Colon (tissue), 2 donors: ENCODE measurements around the gene CSF3R.
"Not testable (repeated sequence)": the region's sequence is repeated elsewhere in the genome, so short reads cannot be mapped to it uniquely, and the experiment has no call there.

Experiments used
- FAIRE-seq: peaks from 2 replicates; lab custom pipeline; 2012; peaks lifted over from hg19 to GRCh38; lab: Jason Lieb, UNC
- donor health status: control.
- donor health status: control.

CSF3R gene

DNA sequence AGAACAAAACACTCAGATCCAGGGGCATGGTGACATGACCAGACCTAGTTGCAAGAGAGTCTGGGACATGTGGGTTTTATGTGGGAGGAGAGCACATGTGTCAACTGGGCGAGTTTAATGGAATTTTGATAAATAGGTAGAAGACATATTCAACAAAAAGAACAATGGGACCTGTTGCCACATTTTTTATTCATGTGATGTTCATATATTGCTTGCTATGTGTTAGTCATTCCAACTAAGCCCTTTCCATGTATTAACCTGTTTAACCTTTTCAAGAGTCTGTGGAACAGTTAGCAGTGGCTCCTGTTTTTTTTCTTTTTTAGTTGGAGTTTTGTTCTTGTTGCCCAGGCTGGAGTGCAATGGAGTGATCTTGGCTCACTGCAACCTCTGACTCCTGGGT, 30.1 kb upstream of the CSF3R start:
- FAIRE-seq: no peak

DNA sequence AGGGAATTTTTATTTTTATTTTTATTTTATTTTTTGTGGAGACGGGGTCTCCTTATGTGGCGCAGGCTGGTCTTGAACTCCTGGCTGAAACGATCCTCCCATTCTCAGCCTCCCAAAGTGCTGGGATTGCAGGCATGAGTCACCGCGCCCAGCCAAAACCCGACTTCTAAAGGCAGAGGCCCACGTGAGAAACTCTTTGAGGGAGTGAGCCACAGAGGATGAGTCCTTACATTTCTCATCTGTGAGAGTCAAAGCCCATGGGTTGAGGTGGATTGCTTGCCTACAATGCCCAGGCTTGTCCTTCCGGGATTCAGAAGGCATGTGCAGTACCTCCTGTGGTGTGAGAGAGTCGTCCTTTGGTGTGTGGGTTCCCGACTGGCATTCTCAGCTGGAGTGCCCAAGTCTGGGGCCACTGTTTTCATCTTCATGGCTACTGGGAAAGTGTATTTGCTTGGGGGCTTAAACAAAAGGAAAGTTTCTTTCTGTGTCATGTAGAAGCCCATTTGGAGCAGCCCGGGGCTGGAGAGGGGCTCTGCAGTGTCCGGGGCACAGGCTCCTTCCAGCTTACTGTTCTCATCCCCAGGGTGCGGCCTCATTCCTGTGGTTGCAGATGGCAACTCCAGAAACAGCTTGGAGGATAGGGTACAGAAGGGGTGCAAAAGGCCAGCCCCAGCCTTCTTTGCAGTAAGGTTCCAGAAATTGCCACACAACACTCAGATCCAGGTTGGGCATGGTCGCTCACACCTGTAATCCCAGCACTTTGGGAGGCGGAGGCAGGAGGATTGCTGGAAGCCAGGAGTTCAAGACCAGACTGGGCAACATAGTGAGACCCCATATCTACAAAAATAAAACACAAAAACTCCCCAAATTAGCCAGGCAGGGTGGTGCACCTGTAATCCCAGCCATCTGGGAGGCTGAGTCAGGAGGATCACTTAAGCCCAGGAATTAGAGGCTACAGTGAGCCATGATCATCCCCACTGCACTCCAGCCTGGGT, 29.4 kb upstream of the CSF3R start:
- no peak for FAIRE-seq

DNA sequence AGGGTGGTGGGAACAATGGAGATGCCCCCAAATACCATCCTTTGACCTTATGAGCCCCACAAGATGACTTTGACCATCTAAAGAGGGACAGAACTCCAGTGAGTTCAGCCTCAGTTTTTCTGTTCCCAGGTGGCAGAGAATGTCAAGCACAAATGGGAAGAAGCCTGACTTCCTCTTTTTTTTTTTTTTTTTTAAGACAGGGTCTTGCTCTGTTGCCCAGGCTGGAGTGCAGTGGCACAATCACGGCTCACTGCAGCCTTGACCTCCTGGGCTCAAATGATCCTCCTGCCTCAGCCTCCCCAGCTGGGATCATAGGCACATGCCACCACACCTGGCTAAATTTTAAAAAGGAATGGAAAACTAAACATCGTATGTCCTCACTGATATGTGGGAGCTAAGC, 28.5 kb upstream of the CSF3R start:
- not testable (repeated sequence) for FAIRE-seq

DNA sequence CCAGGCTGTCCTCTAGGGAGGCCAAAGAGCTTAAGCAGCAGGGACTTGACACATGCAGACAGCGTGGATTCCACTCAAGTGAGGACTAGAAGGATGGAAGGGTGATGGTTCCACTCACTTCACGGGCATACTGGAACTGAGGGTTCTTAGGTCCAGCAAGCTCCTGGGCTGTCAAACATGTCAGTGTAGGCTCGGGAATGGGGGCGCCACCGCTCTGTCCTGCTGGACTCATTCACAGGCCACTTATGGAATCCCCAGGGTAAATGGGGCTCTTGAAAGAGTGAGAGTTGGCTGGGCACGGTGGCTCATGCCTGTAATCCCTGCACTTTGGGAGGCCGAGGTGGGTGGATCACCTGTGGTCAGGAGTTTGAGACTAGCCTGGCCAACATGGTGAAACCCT, 27.7 kb upstream of the CSF3R start:
- FAIRE-seq: no peak

DNA sequence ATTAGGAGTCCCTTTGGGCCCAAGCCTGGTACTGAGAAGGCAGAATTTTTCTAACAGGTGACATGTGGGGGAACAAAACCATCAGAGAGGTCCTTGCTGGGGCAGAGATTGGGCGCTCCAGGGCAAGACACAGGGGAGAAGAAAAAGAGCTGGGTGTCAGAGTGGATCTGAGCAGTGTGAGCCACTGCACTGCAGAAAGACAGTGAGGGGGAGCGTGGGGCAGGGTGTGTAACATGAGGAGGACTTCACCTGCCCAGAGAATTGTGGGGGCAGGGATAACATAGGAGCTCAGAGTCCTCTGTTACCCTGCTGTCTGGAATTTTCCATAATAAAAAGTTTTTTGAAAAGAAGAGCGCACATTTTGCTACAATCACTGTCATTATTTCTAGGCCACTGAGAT, 25.5 kb upstream of the CSF3R start:
- FAIRE-seq: no peak

DNA sequence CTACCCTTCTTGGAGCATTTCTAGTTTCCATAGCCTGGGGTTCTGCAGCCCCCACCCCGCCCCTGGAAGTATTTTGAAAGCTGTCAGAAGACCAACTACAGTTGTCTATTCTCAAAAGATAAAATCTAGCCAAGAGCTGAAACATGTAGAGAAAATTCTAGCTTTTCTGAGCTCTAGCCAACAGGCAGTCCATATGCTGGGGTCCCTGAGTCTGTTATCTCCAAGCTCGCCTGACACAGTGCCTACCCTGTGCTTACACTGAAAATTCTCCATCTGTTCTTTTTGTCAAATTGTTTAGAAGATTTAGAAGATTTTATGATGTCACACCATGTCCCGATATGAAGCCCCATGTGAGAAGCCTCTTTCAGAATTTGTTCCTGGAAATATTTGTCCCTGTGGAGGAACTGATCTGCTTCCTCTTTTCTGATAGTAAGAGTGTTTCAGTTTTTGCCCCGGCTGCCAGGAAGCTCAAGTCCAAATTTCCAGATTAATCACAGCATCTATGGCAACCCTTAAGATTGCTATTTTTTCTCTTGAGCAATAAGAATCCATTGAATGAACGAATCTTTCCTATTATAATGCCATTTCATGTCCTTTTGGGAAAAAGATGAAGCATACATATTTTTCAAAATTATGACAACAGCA, 23.7 kb upstream of the CSF3R start:
- no peak for FAIRE-seq

DNA sequence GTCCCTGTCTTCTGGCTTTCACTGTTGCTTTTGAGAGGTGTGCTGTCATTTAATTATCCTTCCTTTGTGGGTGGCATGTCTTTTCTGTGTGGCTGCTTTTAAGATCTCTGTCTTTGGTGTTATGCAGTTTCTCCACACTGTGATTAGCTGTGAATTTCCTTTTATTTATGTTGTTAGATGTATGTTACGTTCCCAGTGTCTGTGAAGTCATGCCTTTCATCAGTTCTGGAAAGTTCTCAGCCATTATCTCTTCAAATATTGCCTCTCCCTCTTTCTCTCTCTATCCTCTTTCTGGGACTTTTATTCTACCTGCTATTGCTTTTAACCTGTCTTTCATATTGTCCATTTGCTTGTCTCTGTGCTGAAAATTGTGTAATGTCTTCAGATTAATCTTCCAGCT, 21.0 kb upstream of the CSF3R start:
- FAIRE-seq: no peak

DNA sequence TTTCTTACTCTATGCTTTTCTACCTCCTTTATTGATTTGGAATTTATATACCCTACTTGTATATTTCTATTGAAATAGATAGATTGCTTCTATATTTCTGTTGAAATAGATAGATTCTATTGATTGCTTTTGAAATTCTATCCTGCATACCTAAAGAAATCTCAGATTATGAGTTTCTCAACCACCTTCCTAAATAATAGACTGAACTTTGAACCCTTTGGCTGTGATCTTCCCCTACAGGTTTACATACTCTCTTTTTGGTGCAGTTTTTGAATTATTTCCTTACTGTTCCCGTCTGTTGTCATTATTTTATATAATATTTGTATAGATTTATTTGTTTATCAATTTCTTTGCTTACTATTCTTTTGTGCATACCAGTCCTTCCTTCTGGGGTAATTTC, 20.4 kb upstream of the CSF3R start:
- no peak for FAIRE-seq

DNA sequence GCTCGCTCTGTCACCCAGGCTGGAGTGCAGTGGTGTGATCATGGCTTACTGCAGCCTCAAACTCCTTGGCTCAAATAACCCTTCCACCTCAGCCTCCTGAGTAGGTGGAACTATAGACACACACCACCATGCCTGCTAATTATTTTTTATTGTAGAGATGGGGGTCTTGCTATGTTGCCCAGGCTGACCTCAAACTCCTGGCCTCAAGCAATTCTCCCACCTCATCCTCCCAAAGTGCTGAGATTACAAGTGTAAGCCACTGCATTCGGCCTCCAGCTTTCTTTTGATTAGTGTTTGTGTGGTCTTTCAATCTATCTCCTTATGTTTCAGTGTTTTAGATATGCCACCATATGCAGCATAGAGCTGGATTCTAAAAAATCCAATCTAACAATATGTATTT, 19.9 kb upstream of the CSF3R start:
- no peak for FAIRE-seq

DNA sequence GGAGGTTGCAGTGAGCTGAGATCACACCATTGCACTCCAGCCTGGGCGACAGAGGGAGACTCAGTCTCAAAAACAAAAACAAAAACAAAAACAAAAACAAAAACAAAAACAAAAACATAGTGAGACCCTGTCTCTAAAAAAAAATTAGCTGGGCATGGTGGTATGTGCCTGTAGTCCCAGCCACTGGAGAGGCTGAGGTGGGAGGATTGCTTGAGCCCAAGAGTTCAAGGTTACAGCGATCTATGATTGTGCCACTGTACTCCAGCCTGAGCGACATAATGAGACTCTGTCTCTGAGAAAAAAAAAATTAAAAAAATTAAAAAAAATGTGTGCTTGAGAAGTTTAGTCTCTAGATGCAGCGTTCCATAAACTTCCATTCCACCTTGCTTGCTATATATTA, 19.2 kb upstream of the CSF3R start:
- FAIRE-seq: not testable (repeated sequence)

DNA sequence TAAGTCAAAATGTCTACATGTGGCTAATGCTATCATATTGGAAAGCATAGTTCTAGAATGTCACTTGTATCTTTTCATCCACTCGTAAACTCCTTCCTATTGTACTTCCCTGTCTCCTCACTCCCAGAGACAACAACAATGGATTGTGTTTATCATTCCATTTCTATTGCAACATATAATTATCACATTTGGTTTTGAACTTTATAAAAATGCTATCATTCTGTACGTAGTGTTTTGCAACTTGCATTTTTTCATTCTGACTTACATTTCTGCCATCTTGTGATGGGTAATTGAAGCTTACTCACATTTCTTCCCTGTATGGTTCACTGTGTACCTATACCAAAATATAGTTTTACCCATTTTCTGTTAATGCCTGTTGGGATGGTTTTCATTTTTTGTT, 14.5 kb upstream of the CSF3R start:
- FAIRE-seq: no peak

DNA sequence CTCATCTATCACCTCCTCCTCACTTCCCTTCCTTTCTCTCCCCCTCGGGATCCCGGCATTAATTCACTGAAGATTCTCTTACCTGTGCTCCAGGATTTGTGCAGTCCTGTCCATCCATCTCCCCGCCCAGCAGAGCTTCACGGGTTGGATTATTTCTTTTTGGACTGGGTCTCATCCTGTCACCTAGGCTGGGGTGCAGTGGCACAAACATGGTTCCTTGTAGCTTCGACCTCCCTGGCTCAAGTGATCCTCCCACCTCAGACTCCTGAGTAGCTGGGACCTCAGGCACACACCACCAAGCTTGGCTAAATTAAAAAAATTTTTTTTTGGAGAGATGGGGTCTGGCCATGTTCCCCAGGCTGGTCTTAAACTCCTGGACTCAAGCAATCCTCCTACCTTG, 12.3 kb upstream of the CSF3R start:
- no peak for FAIRE-seq

DNA sequence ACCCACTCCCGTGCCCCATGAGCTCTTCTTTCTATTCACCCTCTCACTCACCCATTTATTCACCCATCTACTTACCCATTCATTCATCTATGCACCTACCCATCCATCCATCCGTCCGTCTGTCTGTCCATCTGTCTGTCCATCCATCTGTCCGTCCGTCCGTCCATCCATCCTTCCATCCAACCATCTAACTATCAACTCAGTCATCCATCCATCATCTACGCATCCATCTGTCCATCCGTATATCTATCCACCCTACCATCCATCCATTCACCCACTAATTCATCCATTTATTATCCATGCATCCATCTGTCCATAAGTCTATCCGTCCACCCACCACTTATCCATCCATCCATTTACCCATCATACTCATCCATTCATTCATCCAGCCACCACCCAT, 10.8 kb upstream of the CSF3R start:
- FAIRE-seq: no peak

DNA sequence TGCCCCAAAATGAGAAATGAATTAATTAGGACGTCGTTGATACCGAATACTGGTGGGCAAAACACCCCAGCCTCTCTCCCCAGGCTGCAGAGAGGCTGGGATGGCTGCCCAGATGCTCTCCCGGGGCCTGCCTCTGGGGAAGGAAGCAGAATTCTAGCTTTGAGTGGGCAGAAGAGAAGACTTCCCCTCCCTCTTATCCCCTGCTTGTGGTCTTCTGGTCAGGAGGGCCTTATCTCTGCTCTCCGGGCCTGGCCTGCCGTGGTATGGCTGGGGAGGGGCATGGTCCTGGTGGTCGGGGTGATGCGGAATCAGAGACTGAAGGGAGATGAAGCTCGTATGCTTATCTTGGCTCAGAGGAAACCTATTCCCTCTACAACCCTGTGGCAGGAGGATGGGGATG, 9.8 kb upstream of the CSF3R start:
- FAIRE-seq: no peak

DNA sequence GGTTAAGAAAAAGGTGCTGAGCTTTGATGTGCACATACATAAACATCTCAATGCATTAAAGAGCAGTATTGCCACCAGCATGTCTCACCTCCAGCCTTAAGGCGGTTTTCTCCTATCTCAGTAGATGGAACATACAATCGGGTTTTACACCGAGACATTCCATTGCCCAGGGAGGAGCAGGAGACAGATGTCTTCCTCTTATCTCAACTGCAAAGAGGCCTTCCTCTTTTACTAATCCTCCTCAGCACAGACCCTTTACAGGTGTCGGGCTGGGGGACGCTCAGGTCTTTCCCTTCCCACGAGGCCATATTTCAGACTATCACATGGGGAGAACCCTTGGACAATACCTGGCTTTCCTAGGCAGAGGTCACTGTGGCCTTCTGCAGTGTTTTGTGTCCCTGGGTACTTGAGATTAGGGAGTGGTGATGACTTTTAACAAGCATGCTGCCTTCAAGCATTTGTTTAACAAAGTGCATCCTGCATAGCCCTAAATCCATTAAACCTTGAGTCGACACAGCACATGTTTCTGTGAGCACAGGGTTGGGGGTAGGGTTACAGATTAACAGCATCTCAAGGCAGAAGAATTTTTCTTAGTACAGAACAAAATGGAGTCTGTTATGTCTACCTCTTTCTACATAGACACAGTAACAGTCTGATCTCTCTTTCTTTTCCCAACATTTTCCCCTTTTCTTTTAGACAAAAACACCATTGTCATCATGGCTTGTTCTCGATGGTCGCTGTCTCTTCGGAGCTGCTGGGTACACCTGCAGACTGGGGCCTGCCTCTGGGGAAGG, 6.7 kb upstream of the CSF3R start:
- FAIRE-seq: not testable (repeated sequence)

DNA sequence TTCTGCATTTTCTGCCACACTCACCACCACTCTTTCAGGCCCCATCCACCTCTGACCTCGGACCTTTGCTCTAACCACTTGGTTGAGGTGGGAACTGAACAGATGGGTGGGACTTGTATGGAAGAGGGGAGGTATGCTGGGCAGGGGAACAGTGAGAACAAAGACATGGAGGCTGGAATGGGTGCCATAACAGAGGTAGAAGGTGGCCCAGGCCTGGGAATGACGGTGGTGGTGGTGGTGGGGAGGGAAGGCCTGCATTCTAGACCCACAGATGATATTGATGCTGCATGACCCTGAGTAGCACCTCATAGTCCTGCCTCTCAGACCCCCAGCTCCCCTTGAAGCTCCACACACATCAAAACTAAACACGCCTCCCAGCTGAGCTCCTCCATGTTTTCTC, 5.2 kb upstream of the CSF3R start:
- no peak for FAIRE-seq

DNA sequence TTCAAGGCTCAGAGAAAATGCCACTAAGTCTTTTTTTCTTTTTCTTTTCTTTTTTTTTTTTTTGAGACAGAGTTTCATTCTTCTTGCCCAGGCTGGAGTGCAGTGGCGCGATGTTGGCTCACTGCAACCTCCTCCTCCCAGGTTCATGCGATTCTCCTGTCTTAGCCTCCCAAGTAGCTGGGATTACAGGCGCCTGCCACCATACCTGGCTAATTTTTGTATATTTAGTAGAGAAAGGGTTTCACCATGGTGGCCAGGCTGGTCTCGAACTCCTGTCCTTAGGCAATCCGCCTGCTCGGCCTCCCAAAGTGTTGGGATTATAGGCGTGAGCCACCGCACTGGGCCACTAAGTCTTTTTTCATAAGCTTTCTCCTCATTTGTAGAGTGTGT, 4.6 kb upstream of the CSF3R start:
- not testable (repeated sequence) for FAIRE-seq

DNA sequence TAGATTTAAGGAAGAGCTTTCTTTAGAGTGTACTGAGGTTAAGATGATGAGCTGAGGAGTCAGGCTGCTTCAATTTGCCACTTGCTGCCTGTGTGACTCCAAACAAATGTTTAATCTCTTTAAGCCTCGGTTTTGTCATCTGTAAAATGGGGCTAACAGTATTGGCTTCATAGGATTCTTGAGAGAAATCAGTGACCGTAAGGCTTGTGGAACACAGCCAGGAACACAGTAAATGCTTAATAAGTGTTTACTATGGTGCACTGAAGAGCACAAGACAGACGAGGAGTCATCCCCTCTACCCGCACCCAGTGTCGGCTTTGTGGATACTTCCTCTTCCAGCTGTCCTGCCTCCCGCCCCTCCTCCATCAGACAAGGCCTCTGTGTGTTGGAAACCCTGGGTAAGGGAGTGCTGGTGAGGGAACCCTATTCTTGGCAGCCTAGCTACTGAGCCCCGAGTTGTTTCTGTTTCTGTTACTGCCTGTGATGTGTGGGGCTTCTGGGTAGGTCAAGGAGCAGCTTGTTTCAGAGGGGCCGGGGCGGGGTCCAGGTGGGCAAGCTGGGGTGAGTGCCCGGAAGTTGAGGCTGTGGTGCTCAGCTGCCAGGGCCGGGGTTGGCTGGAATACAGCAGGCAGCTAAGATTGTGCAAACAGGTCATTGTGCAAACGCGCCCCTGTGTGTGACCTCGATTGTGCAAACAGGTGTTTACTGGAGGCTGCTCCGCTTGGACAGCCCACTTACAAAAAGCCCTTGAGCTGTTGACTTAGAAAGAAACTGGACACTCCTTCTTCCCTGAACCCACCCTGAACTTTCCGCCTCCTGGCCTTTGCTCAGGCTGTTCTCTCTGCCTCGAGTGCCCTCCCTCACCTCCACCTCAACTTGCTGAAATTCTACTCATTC, 4.0 kb upstream of the CSF3R start:
- FAIRE-seq: no peak

DNA sequence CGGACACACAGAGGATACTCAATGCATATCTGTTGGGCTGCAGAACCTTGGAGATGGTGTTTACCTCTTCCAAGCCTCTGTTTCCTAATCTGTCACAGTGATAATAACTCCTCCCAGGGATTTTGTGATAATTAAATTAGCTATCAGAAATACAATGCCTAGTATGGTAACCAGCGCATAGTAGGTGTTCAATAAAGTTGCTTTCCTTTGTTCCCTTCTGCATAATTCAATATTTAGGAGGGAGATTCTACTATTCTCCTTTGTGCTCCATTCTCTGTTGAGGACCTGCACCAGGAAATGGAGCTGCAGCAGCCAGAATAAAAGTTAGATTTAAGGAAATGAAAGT, 3.4 kb upstream of the CSF3R start:
- no peak for FAIRE-seq

DNA sequence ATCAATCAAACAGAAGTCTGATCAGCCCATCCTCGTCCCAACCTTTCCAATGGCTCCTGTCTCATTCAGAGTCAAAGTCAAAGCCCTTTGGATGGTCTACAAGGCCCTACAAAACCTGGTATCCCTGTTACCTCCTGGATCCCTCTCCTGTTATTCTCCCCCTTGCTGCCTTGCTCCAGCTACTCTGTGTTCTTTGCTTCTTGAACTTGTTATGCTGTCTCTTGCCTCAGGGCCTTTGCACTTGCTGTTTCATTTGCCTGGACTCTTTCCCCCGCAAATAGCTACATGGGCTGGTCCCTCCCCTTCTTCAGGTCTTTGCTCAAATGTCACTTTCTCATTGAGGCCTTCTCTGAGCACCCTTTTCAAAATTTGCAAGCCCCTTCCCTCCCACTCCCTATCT, 1.4 kb upstream of the CSF3R start:
- no peak for FAIRE-seq

DNA sequence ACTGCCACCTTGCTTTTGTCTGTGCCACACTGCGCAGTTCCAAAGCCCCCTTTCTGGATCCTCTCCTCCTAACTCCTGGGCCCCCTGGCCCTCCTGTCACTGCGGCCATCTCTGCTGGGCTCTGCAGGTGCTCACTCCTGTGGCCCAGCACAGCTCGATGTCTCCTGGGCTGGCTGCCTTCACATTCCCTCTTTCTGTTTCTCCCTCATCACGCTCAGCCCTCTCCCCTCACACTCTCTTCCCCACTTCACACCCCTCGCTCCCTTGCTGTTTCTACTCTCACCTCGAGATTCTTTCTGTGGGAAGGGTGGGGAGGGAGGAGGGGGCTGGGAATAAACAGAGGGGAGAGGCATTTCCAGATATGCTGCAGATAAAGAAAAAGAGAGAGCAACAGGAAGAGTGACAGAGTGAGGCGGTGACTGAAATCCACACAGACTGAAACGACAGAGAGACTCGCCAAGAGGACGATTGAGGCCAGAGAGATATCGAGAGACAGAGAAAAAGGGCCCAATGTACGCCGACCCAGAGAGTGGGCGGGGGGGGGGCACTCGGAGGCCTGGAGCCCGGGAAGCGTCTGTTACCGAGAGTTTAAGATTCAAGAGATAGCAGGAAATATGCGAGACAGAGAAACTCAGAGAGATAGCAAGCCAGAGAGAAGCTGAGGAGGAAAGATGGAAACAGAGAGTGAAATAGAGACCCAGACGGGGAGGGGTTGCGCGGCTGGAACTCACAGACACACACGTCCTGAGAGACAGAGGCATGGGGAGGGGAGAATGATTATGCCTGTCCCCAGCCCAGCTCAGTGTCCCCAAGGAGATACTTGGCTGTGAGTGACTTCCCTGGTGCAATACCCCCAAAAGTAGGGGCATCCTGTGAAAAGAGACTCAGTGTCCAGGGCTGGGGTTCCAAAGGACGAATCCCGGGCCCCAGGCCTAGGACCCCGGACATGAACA, 666 bp downstream of the CSF3R start:
- no peak for FAIRE-seq
